ENCODE data around the gene ME1.
A peak's percentile ranks its signal among the peaks of the same experiment; 100 is the strongest.

ME1 gene

GRCh38 chr6:83430611-83431544 lies at the start of gene ME1:
TSS of gene ME1 (minus strand) at chr6:83431051. CDS start at chr6:83430954, 97 bp downstream.
- H3K4me3 ChIP-seq (ENCODE audit: low read length), result peak within 1 kb of the TSS; percentile 97
- peak; percentile 91 for DNase-seq (ENCODE audit: low read depth)
- H3K27me3 ChIP-seq (replicated peaks; ENCODE audit: control insufficient read depth, insufficient read depth, low read length), result no peaks in the 10 kb centered on the region
- no peaks in the 10 kb centered on the region for H3K9me3 ChIP-seq (ENCODE audit: control insufficient read depth, low read length)
- peaks cover 41% of the 10 kb centered on the region for H3K4me1 ChIP-seq (ENCODE audit: control insufficient read depth, insufficient read depth, low read length)
- peak within 1 kb of the TSS; percentile 95 for H3K9ac ChIP-seq (ENCODE audit: low read length)
- H3K36me3 ChIP-seq (ENCODE audit: control insufficient read depth, insufficient read depth, low read length, severe bottlenecking), result peaks cover 2% of the 10 kb centered on the region

DNA sequence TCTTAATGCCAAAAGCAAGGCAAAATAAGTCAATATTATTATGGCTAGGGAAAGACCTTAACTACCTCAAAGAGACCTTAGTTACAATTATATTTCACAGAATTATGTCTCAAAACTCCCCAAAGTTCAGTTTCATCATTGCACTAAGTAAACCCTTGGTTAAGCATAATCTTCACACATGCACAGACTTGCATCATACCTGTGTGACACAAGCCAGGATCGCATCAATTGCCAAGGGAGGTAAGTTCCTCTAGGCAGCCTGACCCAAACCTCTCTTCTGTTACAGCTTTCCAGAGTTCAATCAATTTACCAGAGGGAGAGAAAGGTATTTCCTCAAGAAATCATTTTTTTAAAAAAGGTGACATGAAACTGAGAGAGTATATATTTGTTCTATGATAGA lies 49.6 kb upstream of the ME1 start:
- no peaks in the 10 kb centered on the region for H3K27me3 ChIP-seq (replicated peaks; ENCODE audit: control insufficient read depth, insufficient read depth, low read length)
- DNase-seq (ENCODE audit: low read depth), result no peak
- H3K4me3 ChIP-seq (ENCODE audit: low read length), result no peak overlapping the region
- peaks cover 4% of the 10 kb centered on the region for H3K4me1 ChIP-seq (ENCODE audit: control insufficient read depth, insufficient read depth, low read length)
- H3K9me3 ChIP-seq (ENCODE audit: control insufficient read depth, low read length), result no peaks in the 10 kb centered on the region
- H3K9ac ChIP-seq (ENCODE audit: low read length), result no peak overlapping the region
- no peaks in the 10 kb centered on the region for H3K36me3 ChIP-seq (ENCODE audit: control insufficient read depth, insufficient read depth, low read length, severe bottlenecking)

GRCh38 chr6:83479389-83479788 lies 48.5 kb upstream of the ME1 start:
- Histone ChIP-seq H3K9ac (ENCODE audit: low read length) (no peak overlapping the region), H3K27me3 (replicated peaks; ENCODE audit: control insufficient read depth, insufficient read depth, low read length) (no peaks in the 10 kb centered on the region), H3K4me3 (ENCODE audit: low read length) (no peak overlapping the region), H3K4me1 (ENCODE audit: control insufficient read depth, insufficient read depth, low read length) (peaks cover 11% of the 10 kb centered on the region), H3K36me3 (ENCODE audit: control insufficient read depth, insufficient read depth, low read length, severe bottlenecking) (no peaks in the 10 kb centered on the region), H3K9me3 (ENCODE audit: control insufficient read depth, low read length) (no peaks in the 10 kb centered on the region)
- no peak for DNase-seq (ENCODE audit: low read depth)

DNA sequence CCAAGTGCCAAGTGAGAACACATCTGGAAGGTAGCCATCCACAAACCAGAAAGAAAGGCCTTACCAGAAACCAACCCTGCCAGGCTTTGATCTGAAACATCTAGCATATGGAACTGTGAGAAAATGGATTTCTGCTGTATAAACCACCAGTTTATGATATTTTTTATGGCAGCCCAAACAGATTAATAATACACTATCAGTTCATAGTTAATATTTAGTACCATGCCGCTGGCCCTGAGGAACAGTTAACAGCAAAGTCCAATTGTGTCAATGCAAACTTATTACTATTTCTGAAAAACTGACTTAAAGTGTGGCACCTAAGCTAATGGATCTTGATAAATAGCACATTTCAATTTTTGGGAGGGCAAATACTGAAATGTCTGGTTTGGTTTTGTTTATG lies 46.1 kb upstream of the ME1 start:
- Histone ChIP-seq H3K36me3 (ENCODE audit: control insufficient read depth, insufficient read depth, low read length, severe bottlenecking) (no peaks in the 10 kb centered on the region), H3K4me3 (ENCODE audit: low read length) (no peak overlapping the region), H3K9ac (ENCODE audit: low read length) (no peak overlapping the region), H3K9me3 (ENCODE audit: control insufficient read depth, low read length) (no peaks in the 10 kb centered on the region), H3K27me3 (replicated peaks; ENCODE audit: control insufficient read depth, insufficient read depth, low read length) (no peaks in the 10 kb centered on the region), H3K4me1 (ENCODE audit: control insufficient read depth, insufficient read depth, low read length) (peaks cover 22% of the 10 kb centered on the region)
- DNase-seq (ENCODE audit: low read depth), result no peak

DNA sequence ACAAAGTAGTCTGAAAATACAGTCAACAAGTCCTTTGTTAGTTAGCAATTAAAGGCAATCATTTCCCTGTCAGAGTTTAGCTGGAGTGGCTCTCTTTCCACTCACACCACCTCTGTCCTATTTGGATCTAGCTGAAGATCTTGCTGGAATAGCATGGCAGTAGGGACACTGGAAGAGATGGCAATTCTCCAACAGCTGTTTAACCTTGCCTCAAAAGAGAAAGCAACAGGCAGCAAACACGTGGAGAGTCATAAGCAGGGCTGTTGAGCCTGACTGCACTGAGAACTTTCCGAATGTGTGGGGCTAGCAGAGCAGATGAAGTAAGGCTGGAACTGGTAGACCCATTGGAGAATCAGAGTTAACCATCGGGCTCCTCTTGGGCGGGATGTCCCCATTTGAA lies 43.5 kb upstream of the ME1 start:
- DNase-seq (ENCODE audit: low read depth), result no peak
- H3K4me3 ChIP-seq (ENCODE audit: low read length), result peak overlapping the region; percentile 26
- no peaks in the 10 kb centered on the region for H3K36me3 ChIP-seq (ENCODE audit: control insufficient read depth, insufficient read depth, low read length, severe bottlenecking)
- peak overlapping the region; percentile 70 for H3K9ac ChIP-seq (ENCODE audit: low read length)
- peaks cover 19% of the 10 kb centered on the region for H3K4me1 ChIP-seq (ENCODE audit: control insufficient read depth, insufficient read depth, low read length)
- no peaks in the 10 kb centered on the region for H3K9me3 ChIP-seq (ENCODE audit: control insufficient read depth, low read length)
- H3K27me3 ChIP-seq (replicated peaks; ENCODE audit: control insufficient read depth, insufficient read depth, low read length), result no peaks in the 10 kb centered on the region

DNA sequence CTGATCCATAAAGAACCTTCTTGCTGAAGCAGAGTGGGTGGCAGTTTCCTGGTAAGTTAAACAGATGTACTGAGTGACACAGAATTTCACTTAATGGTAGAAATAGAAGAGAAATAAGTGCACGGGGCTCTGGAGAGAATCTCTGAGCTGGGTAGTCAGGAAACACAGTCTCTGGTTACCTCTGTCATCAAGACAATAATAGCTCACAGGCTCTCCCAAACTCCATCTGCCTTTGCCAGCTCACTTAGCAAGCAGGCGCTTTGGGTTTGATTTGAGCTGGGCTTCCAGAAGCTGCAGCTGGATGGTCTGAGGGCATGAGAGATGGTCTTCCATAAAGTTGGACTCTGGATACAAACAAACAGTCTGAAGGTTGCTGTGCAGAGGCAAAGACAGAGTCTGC lies 41.9 kb upstream of the ME1 start:
- Histone ChIP-seq H3K4me1 (ENCODE audit: control insufficient read depth, insufficient read depth, low read length) (peaks cover 19% of the 10 kb centered on the region), H3K27me3 (replicated peaks; ENCODE audit: control insufficient read depth, insufficient read depth, low read length) (no peaks in the 10 kb centered on the region), H3K4me3 (ENCODE audit: low read length) (no peak overlapping the region), H3K9me3 (ENCODE audit: control insufficient read depth, low read length) (no peaks in the 10 kb centered on the region), H3K9ac (ENCODE audit: low read length) (no peak overlapping the region), H3K36me3 (ENCODE audit: control insufficient read depth, insufficient read depth, low read length, severe bottlenecking) (no peaks in the 10 kb centered on the region)
- no peak for DNase-seq (ENCODE audit: low read depth)

DNA sequence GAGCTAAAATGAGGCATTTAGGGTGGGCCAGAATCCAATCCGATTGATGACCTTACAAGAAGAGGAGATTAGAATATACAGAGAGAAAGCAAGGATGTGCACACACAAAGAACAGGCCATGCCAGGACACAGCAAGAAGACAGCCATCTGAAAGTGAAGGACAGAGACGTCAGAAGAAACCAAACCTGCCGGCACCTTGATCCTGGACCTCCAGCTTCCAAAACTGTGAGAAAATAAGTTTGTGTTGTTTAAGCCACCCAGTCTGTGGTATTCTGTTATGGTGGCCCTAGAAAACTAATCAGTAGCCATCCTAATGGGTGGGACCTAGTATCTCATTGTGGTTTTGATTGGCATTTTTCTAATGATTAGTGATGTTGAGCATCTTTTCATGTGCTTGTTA lies 39.7 kb upstream of the ME1 start:
- Histone ChIP-seq H3K4me1 (ENCODE audit: control insufficient read depth, insufficient read depth, low read length) (peaks cover 22% of the 10 kb centered on the region), H3K36me3 (ENCODE audit: control insufficient read depth, insufficient read depth, low read length, severe bottlenecking) (no peaks in the 10 kb centered on the region), H3K27me3 (replicated peaks; ENCODE audit: control insufficient read depth, insufficient read depth, low read length) (no peaks in the 10 kb centered on the region), H3K9ac (ENCODE audit: low read length) (no peak overlapping the region), H3K4me3 (ENCODE audit: low read length) (no peak overlapping the region), H3K9me3 (ENCODE audit: control insufficient read depth, low read length) (no peaks in the 10 kb centered on the region)
- no peak for DNase-seq (ENCODE audit: low read depth)

DNA sequence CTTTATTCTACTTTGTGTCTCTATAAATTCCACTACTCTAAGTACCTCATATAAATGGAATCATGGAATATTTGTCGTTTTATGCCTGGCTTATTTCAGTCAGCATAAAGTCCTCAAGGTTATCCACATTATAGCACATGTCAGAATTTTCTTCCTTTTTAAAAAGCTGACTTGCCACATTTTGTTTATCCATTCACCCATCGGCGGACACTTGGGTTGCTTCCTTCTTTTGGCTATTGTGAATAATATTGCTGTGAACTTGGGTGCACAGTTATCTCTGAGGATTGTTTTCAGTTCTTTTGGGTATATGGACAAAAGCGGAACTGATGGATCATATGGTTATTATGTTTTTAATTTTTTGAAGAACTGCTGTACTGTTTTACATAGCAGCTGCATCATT lies 39.1 kb upstream of the ME1 start:
- H3K27me3 ChIP-seq (replicated peaks; ENCODE audit: control insufficient read depth, insufficient read depth, low read length), result no peaks in the 10 kb centered on the region
- H3K9me3 ChIP-seq (ENCODE audit: control insufficient read depth, low read length), result no peaks in the 10 kb centered on the region
- no peak overlapping the region for H3K4me3 ChIP-seq (ENCODE audit: low read length)
- no peaks in the 10 kb centered on the region for H3K36me3 ChIP-seq (ENCODE audit: control insufficient read depth, insufficient read depth, low read length, severe bottlenecking)
- H3K4me1 ChIP-seq (ENCODE audit: control insufficient read depth, insufficient read depth, low read length), result peaks cover 23% of the 10 kb centered on the region
- no peak overlapping the region for H3K9ac ChIP-seq (ENCODE audit: low read length)
- no peak for DNase-seq (ENCODE audit: low read depth)

- H3K4me1 ChIP-seq (ENCODE audit: control insufficient read depth, insufficient read depth, low read length), result peaks cover 16% of the 10 kb centered on the region
- no peaks in the 10 kb centered on the region for H3K9me3 ChIP-seq (ENCODE audit: control insufficient read depth, low read length)
- no peaks in the 10 kb centered on the region for H3K27me3 ChIP-seq (replicated peaks; ENCODE audit: control insufficient read depth, insufficient read depth, low read length)
- H3K4me3 ChIP-seq (ENCODE audit: low read length), result no peak overlapping the region
- no peaks in the 10 kb centered on the region for H3K36me3 ChIP-seq (ENCODE audit: control insufficient read depth, insufficient read depth, low read length, severe bottlenecking)
- DNase-seq (ENCODE audit: low read depth), result no peak
- no peak overlapping the region for H3K9ac ChIP-seq (ENCODE audit: low read length)
Observed at GRCh38 chr6:83467620-83468036, 36.8 kb upstream of the ME1 start.

GRCh38 chr6:83466328-83466727 lies 35.5 kb upstream of the ME1 start:
- peaks cover 16% of the 10 kb centered on the region for H3K4me1 ChIP-seq (ENCODE audit: control insufficient read depth, insufficient read depth, low read length)
- H3K4me3 ChIP-seq (ENCODE audit: low read length), result no peak overlapping the region
- H3K9me3 ChIP-seq (ENCODE audit: control insufficient read depth, low read length), result no peaks in the 10 kb centered on the region
- no peaks in the 10 kb centered on the region for H3K36me3 ChIP-seq (ENCODE audit: control insufficient read depth, insufficient read depth, low read length, severe bottlenecking)
- no peaks in the 10 kb centered on the region for H3K27me3 ChIP-seq (replicated peaks; ENCODE audit: control insufficient read depth, insufficient read depth, low read length)
- no peak for DNase-seq (ENCODE audit: low read depth)
- H3K9ac ChIP-seq (ENCODE audit: low read length), result no peak overlapping the region

DNA sequence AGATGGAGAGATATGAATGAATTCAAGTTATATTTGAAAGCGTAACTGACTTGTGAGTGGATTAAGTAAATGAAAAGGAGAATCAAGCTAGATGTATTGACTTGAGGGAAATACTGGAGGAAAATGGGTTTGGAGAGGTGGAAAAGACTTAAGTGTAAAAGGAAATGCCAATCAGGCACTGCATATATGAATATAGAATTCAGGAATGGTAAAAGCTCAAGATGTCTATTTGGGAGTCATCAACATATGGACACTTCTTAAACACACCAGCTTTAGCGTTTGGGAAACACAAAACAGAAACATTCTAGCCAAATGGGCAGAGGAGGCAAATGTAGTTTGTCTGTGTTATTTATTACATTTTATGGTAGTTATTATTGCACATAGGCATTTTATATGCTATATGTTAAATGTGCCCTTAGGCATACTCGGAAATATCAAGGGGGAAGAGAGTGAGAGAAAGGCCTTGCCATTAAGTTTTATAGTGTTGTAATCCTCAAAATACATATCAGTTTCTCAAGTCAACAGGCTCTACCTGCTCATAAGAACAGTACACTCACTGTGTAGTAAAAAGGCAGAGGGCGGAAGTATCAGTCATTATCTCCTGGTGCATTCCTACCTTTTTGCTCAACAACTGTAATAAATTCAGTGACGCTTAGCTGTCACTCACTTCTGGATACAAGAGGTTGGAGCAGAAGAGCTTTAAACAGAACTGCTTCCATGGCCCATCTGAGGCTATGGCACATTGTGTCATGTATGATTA lies 33.7 kb upstream of the ME1 start:
- no peak overlapping the region for H3K4me3 ChIP-seq (ENCODE audit: low read length)
- peaks cover 16% of the 10 kb centered on the region for H3K4me1 ChIP-seq (ENCODE audit: control insufficient read depth, insufficient read depth, low read length)
- no peaks in the 10 kb centered on the region for H3K9me3 ChIP-seq (ENCODE audit: control insufficient read depth, low read length)
- no peak for DNase-seq (ENCODE audit: low read depth)
- H3K9ac ChIP-seq (ENCODE audit: low read length), result peak overlapping the region; percentile 27
- no peaks in the 10 kb centered on the region for H3K27me3 ChIP-seq (replicated peaks; ENCODE audit: control insufficient read depth, insufficient read depth, low read length)
- no peaks in the 10 kb centered on the region for H3K36me3 ChIP-seq (ENCODE audit: control insufficient read depth, insufficient read depth, low read length, severe bottlenecking)

Data from adipocyte (in vitro differentiated cells).